ENCODE results near the gene SSBP4. TPM values are rescaled to one million over a fixed set of nuclear protein-coding genes. Genes with fewer than 3 reads are reported as not detected.

The SSBP4 gene
- total and polyA plus RNA-seq, 3 donors from 2014 or later, result 80.5 to 118 (median 90.3) TPM

DNA sequence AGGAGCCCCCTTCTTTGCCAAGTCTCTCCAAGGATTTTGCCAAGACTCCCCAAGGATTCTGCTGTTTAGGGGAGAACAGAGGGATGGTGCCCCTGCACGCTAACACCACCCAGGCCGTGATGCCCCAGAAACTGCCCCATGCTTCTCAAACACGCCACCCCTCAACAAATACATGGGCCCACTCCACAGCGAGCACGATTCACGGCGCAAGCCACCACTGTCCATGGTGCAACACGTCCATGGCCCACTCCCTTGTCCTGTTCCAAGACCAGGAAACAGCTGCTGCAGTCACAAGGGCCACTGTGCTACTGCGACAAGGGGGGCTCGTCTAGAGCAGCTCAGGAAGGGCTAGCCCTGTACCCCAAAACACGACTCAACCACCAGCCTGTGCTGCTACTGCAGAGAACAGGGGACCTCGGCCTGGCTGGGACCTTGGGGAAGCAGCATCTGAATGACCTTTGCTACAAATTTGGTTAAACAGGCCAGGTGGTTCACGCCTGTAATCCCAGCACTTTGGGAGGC is 55.2 kb downstream of the SSBP4 start:
- WGBS, 2 donors, result 91 to 92% methylated on average over 13 of the region's 13 CpGs
- peaks cover 33% of the 10 kb centered on the region for H3K4me1 ChIP-seq
- intact Hi-C loops (cut with DNase I; ENCODE audit: low total_unique reads), result no loop called here
- H3K4me3 ChIP-seq, result no peak overlapping the region
- H3K27me3 ChIP-seq, result no peaks in the 10 kb centered on the region
- H3K9me3 ChIP-seq, result no peaks in the 10 kb centered on the region
- no peaks in the 10 kb centered on the region for H3K36me3 ChIP-seq (ENCODE audit: low read depth, missing control alignments)
- TF ChIP-seq, protein P1, sequence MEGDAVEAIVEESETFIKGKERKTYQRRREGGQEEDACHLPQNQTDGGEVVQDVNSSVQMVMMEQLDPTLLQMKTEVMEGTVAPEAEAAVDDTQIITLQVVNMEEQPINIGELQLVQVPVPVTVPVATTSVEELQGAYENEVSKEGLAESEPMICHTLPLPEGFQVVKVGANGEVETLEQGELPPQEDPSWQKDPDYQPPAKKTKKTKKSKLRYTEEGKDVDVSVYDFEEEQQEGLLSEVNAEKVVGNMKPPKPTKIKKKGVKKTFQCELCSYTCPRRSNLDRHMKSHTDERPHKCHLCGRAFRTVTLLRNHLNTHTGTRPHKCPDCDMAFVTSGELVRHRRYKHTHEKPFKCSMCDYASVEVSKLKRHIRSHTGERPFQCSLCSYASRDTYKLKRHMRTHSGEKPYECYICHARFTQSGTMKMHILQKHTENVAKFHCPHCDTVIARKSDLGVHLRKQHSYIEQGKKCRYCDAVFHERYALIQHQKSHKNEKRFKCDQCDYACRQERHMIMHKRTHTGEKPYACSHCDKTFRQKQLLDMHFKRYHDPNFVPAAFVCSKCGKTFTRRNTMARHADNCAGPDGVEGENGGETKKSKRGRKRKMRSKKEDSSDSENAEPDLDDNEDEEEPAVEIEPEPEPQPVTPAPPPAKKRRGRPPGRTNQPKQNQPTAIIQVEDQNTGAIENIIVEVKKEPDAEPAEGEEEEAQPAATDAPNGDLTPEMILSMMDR (IDR thresholded peaks at IDR 0.05), result no peak
- TF ChIP-seq POLR2A (IDR thresholded peaks at IDR 0.05), result no peak
- DNase-seq, result no peak
- H3K27ac ChIP-seq, result no peak overlapping the region

DNA sequence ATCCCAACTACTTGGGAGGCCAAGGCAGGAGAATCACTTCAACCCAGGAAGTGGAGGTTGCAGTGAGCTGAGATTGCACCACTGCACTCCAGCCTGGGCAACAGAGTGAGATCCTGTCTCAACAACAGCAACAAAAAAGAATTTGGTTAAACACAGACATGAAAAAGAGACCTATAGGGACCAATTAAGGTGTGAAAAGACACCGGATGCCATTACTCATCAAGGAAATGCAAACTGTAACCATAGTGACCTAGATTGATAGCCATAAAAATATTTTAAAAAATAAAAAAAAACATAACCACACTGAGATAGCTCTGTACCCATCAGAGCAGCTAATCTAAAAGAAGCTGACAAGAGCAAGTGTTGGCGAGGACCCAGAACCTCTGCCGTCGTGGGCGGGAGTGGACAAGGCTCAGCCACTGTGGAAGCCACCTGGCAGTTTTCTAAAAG is 55.8 kb downstream of the SSBP4 start:
- Histone ChIP-seq H3K36me3 (ENCODE audit: low read depth, missing control alignments) (no peaks in the 10 kb centered on the region), H3K27me3 (no peaks in the 10 kb centered on the region), H3K27ac (no peak overlapping the region), H3K4me3 (no peak overlapping the region), H3K4me1 (peaks cover 33% of the 10 kb centered on the region), H3K9me3 (no peaks in the 10 kb centered on the region)
- intact Hi-C loops (cut with DNase I; ENCODE audit: low total_unique reads), result no loop called here
- no peak for TF ChIP-seq POLR2A (IDR thresholded peaks at IDR 0.05)
- TF ChIP-seq, protein P1 (IDR thresholded peaks at IDR 0.05), result no peak
- DNase-seq, result no peak
- 55 to 73% methylated on average over 5 of the region's 5 CpGs for WGBS, 2 donors

DNA sequence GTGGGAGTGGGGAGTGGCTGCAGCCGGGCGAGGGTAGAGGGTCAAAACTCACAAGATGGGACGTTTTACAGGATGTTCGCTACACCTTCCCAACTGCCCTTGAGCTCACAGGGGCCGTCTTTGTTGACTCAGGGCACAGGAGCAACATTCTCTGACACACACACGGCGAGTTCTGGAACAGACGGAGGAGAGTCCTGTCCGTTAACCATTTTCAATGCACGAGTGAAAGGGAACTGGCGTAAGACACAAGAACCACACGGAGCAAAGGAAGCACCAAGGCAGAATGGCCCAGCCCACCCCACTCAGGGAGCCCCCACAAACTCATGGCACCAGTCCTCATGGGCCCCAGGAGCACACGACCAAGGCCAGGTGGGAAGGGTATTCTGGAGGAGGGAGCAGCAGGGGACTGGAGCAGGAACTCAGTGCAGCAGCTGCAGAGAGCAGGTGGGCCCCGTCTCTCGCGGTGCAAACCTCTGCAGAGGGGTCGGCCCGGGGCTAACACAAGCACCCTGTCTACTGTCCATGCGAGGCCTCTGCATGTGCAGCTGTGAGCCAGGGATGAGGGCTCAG is 56.6 kb downstream of the SSBP4 start:
- no peak for DNase-seq
- Histone ChIP-seq H3K27ac (no peak overlapping the region), H3K4me3 (no peak overlapping the region), H3K9me3 (no peaks in the 10 kb centered on the region), H3K4me1 (peaks cover 36% of the 10 kb centered on the region), H3K36me3 (ENCODE audit: low read depth, missing control alignments) (no peaks in the 10 kb centered on the region), H3K27me3 (no peaks in the 10 kb centered on the region)
- WGBS, 2 donors, result 81 to 90% methylated on average over 15 to 19 of the region's 19 CpGs
- intact Hi-C loops (cut with DNase I; ENCODE audit: low total_unique reads), result no loop called here
- TF ChIP-seq POLR2A (IDR thresholded peaks at IDR 0.05), result no peak
- TF ChIP-seq, protein P1 (IDR thresholded peaks at IDR 0.05), result no peak

DNA sequence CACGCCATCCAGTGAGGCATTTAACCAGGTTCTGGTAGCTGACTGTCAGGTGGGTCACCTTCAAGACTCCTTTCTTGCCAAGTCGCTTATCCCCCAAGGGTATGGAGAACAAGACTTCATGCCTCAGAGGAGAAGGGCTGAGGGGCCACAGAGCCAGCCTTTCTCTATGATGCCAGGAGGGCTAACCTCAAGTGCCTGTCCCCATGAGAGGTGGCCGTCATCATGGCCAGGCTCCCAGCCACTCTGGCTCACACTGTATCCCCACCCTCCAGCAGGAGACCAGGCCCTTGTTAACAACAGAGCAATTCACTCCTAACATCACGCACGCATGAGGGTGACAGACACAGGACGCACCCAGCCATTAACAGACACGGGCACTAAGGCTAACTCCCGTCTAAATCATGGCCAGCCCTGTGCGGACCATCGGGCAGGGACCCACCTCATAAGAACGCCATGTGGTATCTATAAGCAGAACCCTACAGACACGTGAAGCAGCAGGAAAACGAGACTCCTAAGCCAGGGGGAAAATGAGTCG is 57.4 kb downstream of the SSBP4 start:
- Histone ChIP-seq H3K9me3 (no peaks in the 10 kb centered on the region), H3K4me3 (no peak overlapping the region), H3K36me3 (ENCODE audit: low read depth, missing control alignments) (no peaks in the 10 kb centered on the region), H3K27ac (no peak overlapping the region), H3K27me3 (no peaks in the 10 kb centered on the region), H3K4me1 (peaks cover 36% of the 10 kb centered on the region)
- no peak for DNase-seq
- intact Hi-C loops (cut with DNase I; ENCODE audit: low total_unique reads), result no loop called here
- WGBS, 2 donors, result 92 to 99% methylated on average over 12 to 14 of the region's 14 CpGs
- TF ChIP-seq POLR2A (IDR thresholded peaks at IDR 0.05), result no peak
- TF ChIP-seq, protein P1 (IDR thresholded peaks at IDR 0.05), result no peak

Measured in testis (tissue), 3 donors.